H9 (cell line): ENCODE results near the gene RAB40C. TPM values are rescaled to one million over a fixed set of nuclear protein-coding genes. Genes with fewer than 3 reads are reported as not detected.

Experiments used
- DNase-seq: peaks from one replicate; pipeline ENCODE4 v3.0.0-alpha.2; 2017
- H2AFZ ChIP-seq: one replicate; pipeline ENCODE4 v1.6.1; 2013; ENCODE audit warnings: mild to moderate bottlenecking, low read length, control low read depth, moderate library complexity
- H2AK5ac ChIP-seq: 2 replicates; pipeline ENCODE4 v1.6.1; 2013; ENCODE audit warnings: low read length, control low read depth, mixed read lengths; ENCODE audit not compliant: insufficient read length
- H2BK120ac ChIP-seq: one replicate; pipeline ENCODE4 v1.6.1; 2013; ENCODE audit warnings: low read depth, mild to moderate bottlenecking, low read length, control low read depth, inconsistent platforms; ENCODE audit not compliant: poor library complexity, severe bottlenecking
- H2BK12ac ChIP-seq: 2 replicates; pipeline ENCODE4 v1.6.1; 2013; ENCODE audit warnings: low read length, control low read depth, mixed read lengths, low read depth; ENCODE audit not compliant: insufficient read length
- H2BK15ac ChIP-seq: 2 replicates; pipeline ENCODE4 v1.6.1; 2013; ENCODE audit warnings: low read depth, low read length, control low read depth
- H2BK20ac ChIP-seq: one replicate; pipeline ENCODE4 v1.6.1; 2013; ENCODE audit warnings: low read depth, mild to moderate bottlenecking, low read length, control low read depth, inconsistent platforms; ENCODE audit not compliant: poor library complexity, severe bottlenecking
- H2BK5ac ChIP-seq: 2 replicates; pipeline ENCODE4 v1.6.1; 2013; ENCODE audit warnings: low read length, control low read depth, mixed read lengths; ENCODE audit not compliant: insufficient read length
- H3K14ac ChIP-seq: 2 replicates; pipeline ENCODE4 v1.6.1; 2013; ENCODE audit warnings: low read length, control low read depth; ENCODE audit not compliant: insufficient read depth
- H3K18ac ChIP-seq: 2 replicates; pipeline ENCODE4 v1.6.1; 2013; ENCODE audit warnings: low read depth, mild to moderate bottlenecking, mixed read lengths, low read length, control low read depth; ENCODE audit not compliant: insufficient read length
- H3K23ac ChIP-seq: 2 replicates; pipeline ENCODE4 v1.6.1; 2013; ENCODE audit warnings: low read length, control low read depth, mixed read lengths, low read depth; ENCODE audit not compliant: insufficient read length
- H3K23me2 ChIP-seq: 2 replicates; pipeline ENCODE4 v1.6.1; 2013; ENCODE audit warnings: low read depth, mild to moderate bottlenecking, mixed read lengths, low read length, control low read depth; ENCODE audit not compliant: insufficient read length, poor library complexity, severe bottlenecking
- H3K27ac ChIP-seq: 2 replicates; pipeline ENCODE4 v1.5.1; 2013; ENCODE audit warnings: low read length, control low read depth, mixed read lengths, low read depth; ENCODE audit not compliant: insufficient read length
- H3K27me3 ChIP-seq: 2 replicates; pipeline ENCODE4 v1.6.1; 2013; ENCODE audit warnings: low read length, control low read depth, inconsistent platforms; ENCODE audit not compliant: insufficient read depth
- H3K4ac ChIP-seq: 2 replicates; pipeline ENCODE4 v1.6.1; 2013; ENCODE audit warnings: low read depth, mild to moderate bottlenecking, control low read depth, inconsistent platforms, low read length, moderate library complexity
- H3K4me1 ChIP-seq: 2 replicates; pipeline ENCODE4 v1.6.1; 2013; ENCODE audit warnings: low read length, control low read depth, inconsistent platforms; ENCODE audit not compliant: insufficient read depth
- H3K4me2 ChIP-seq: 2 replicates; pipeline ENCODE4 v1.6.1; 2013; ENCODE audit warnings: low read length, control low read depth, mixed read lengths; ENCODE audit not compliant: insufficient read length, insufficient read depth
- H3K56ac ChIP-seq: 2 replicates; pipeline ENCODE4 v1.6.1; 2013; ENCODE audit warnings: low read depth, mild to moderate bottlenecking, mixed read lengths, low read length, control low read depth; ENCODE audit not compliant: insufficient read length
- H3K79me1 ChIP-seq: 2 replicates; pipeline ENCODE4 v1.6.1; 2013; ENCODE audit warnings: low read depth, mild to moderate bottlenecking, moderate library complexity, low read length, control low read depth, inconsistent platforms; ENCODE audit not compliant: insufficient read depth, poor library complexity, severe bottlenecking
- H3K79me2 ChIP-seq: 2 replicates; pipeline ENCODE4 v1.6.1; 2013; ENCODE audit warnings: low read length, control low read depth, inconsistent platforms; ENCODE audit not compliant: insufficient read depth
- H3K9ac ChIP-seq: 2 replicates; pipeline ENCODE4 v1.6.1; 2013; ENCODE audit warnings: low read length, control low read depth, mixed read lengths; ENCODE audit not compliant: insufficient read length; ENCODE audit errors: extremely low read depth
- H3K9me3 ChIP-seq: one replicate; pipeline ENCODE4 v1.6.1; 2013; ENCODE audit warnings: low read depth, low read length, inconsistent platforms; ENCODE audit not compliant: control insufficient read depth
- H3T11ph ChIP-seq: one replicate; pipeline ENCODE4 v1.6.1; 2013; ENCODE audit warnings: mild to moderate bottlenecking, low read length, control low read depth, inconsistent platforms
- H4K20me1 ChIP-seq: one replicate; pipeline ENCODE4 v1.6.1; 2013; ENCODE audit not compliant: control insufficient read depth, insufficient read length, insufficient read depth
- H4K5ac ChIP-seq: 2 replicates; pipeline ENCODE4 v1.6.1; 2013; ENCODE audit warnings: low read depth, mild to moderate bottlenecking, mixed read lengths, low read length, control low read depth; ENCODE audit not compliant: insufficient read length
- H4K8ac ChIP-seq: replicated peaks from 2 replicates; pipeline ENCODE4 v1.6.1; 2013; ENCODE audit warnings: low read length, control low read depth, mixed read lengths, low read depth; ENCODE audit not compliant: insufficient read length
- H4K91ac ChIP-seq: 2 replicates; pipeline ENCODE4 v1.6.1; 2013; ENCODE audit warnings: low read depth, mild to moderate bottlenecking, moderate library complexity, mixed read lengths, low read length, control low read depth; ENCODE audit not compliant: insufficient read length
- H3K27ac Mint-ChIP-seq, 3 experiments: 2 replicates in 2 of 3; 3 replicates in 1 of 3; pipeline ENCODE4 v1.8.0; 2020 to 2021; ENCODE audit warnings: mixed read lengths in 3 of 3, mild to moderate bottlenecking in 1 of 3, moderate library complexity in 1 of 3
- H3K27me3 Mint-ChIP-seq: 2 replicates; pipeline ENCODE4 v1.8.0; 2021; ENCODE audit warnings: low read depth, mild to moderate bottlenecking, moderate library complexity, mixed read lengths
- H3K36me3 Mint-ChIP-seq, 3 experiments: 2 replicates in 2 of 3; 3 replicates in 1 of 3; pipeline ENCODE4 v1.8.0; 2020 to 2021; ENCODE audit warnings: low read depth in 3 of 3, mixed read lengths in 3 of 3; ENCODE audit not compliant: insufficient read depth in 1 of 3
- H3K4me1 Mint-ChIP-seq, 2 experiments: 2 replicates each; pipeline ENCODE4 v1.8.0; 2020; ENCODE audit warnings: mixed read lengths in 2 of 2
- H3K4me3 Mint-ChIP-seq, 2 experiments: 2 replicates in 1 of 2; 3 replicates in 1 of 2; pipeline ENCODE4 v1.8.0; 2020 to 2021; ENCODE audit warnings: mild to moderate bottlenecking in 2 of 2, mixed read lengths in 2 of 2, moderate library complexity in 1 of 2
- H3K9me3 Mint-ChIP-seq, 2 experiments: 2 replicates in 1 of 2; 3 replicates in 1 of 2; pipeline ENCODE4 v1.8.0; 2020; ENCODE audit warnings: mild to moderate bottlenecking in 2 of 2, mixed read lengths in 2 of 2, moderate library complexity in 1 of 2
- CTCF ChIP-seq: fragments of 200-600 bp; sonication (generic); conservative IDR thresholded peaks from 3 replicates; pipeline ENCODE4 v1.8.0; 2021; ENCODE audit warnings: antibody characterized with exemption, mild to moderate bottlenecking
- WGBS: extraction: QIAGEN DNeasy Blood & Tissue Kit; methylation state at CpG from one replicate; pipeline ENCODE4 v1.1.7; 2013; ENCODE audit warnings: missing lambda C conversion rate, low lambda C conversion rate, mixed read lengths; ENCODE audit not compliant: insufficient read length; ENCODE audit errors: extremely low coverage; 5-methylcytosine and 5-hydroxymethylcytosine counted together
- long read RNA-seq: library from polyadenylated mRNA; unstranded; transcript quantifications from one replicate; pipeline ENCODE4 v2.0.0, GENCODE V29; 2020
- total RNA-seq: library from RNA; stranded (reverse); gene quantifications from 2 replicates; pipeline ENCODE4 v1.2.1, GENCODE V29; 2021

Gene RAB40C
- 19.1 and 20.4 TPM in 2 replicates for total RNA-seq
- long read RNA-seq, transcript RAB40C-210 (7 exons, 753 nt): minor isoform, 6 of 80 reads
- long read RNA-seq, transcript RAB40C-203 (7 exons, 2,717 nt): major isoform, 31 of 80 reads
- long read RNA-seq, transcript RAB40C-201 (6 exons, 2,699 nt): minor isoform, 25 of 80 reads
- long read RNA-seq, partial matches to known transcripts: 1 of 80 reads
- long read RNA-seq, other reads (novel, unspliced or antisense): 10 of 80 reads

GRCh38 chr16:589658-590187 lies at the start of gene RAB40C:
TSS of gene RAB40C (plus strand) at chr16:590066. CDS start at chr16:590292, 226 bp downstream.
- Histone ChIP-seq H3K56ac (no peak within 1 kb of the TSS), H2BK15ac (no peak within 1 kb of the TSS), H3K23me2 (peaks cover 5% of the 10 kb centered on the region), H2AFZ (no peak within 1 kb of the TSS), H4K8ac (no peak within 1 kb of the TSS), H2BK120ac (no peak within 1 kb of the TSS), H2BK20ac (no peak within 1 kb of the TSS), H3K4me1 (no peaks in the 10 kb centered on the region), H4K91ac (no peak within 1 kb of the TSS), H3T11ph (no peak within 1 kb of the TSS), H3K79me2 (no peaks in the 10 kb centered on the region; the same call in 1 of the 2 replicates), H3K27ac (peak within 1 kb of the TSS; percentile 14), H2BK5ac (no peak within 1 kb of the TSS), H3K18ac (peak within 1 kb of the TSS; percentile 99), H4K5ac (no peak within 1 kb of the TSS), H4K20me1 (no peaks in the 10 kb centered on the region), H3K27me3 (peaks cover 7% of the 10 kb centered on the region; the same call in 1 of the 2 replicates), H3K23ac (no peak within 1 kb of the TSS), H2BK12ac (no peak within 1 kb of the TSS), H3K4ac (no peak within 1 kb of the TSS), H3K9ac (peak within 1 kb of the TSS; percentile 78), H2AK5ac (no peak within 1 kb of the TSS), H3K14ac (peak within 1 kb of the TSS; percentile 99), H3K79me1 (peaks cover 3% of the 10 kb centered on the region), H3K9me3 (no peaks in the 10 kb centered on the region), H3K4me2 (peak within 1 kb of the TSS; percentile 61)
- peaks cover 52% of the 10 kb centered on the region for H3K27me3 Mint-ChIP-seq
- H3K36me3 Mint-ChIP-seq: peaks cover 0 to 12% (median 7%) of the 10 kb centered on the region in 3 experiments; a peak in 6 of 7 replicates
- H3K27ac Mint-ChIP-seq: peak within 1 kb of the TSS; percentile 99 to 100 (median 100)
- TF ChIP-seq CTCF: 0 out of 3 replicates have a peak, but pooled peaks have one; percentile 18
- DNase-seq: peak; percentile 99
- H3K4me1 Mint-ChIP-seq: peaks cover 16 to 25% of the 10 kb centered on the region in 2 experiments
- no CpG with 5 or more reads among the region's 67 CpGs for WGBS
- 0 out of 5 replicates have a peak, but pooled peaks cover 0 to 3% of the 10 kb centered on the region in 2 experiments for H3K9me3 Mint-ChIP-seq
- H3K4me3 Mint-ChIP-seq: peak within 1 kb of the TSS; percentile 94 to 99
